Breast epithelium (tissue), 4 donors: ENCODE data around the gene SNAP47. TPM values are rescaled to one million over a fixed set of nuclear protein-coding genes. Genes with fewer than 3 reads are reported as not detected.

Experiments
- DNase-seq, 2 donors: peaks; one replicate each; pipeline ENCODE4 v3.0.0-alpha.2; 2019; ENCODE audit warnings: low spot score in 2 of 2
- H3K27ac ChIP-seq, 2 donors: fragments of 200-600 bp; sonication (generic) in 1 of 2; one replicate each; pipeline ENCODE4 v1.5.1; 2016 to 2019; ENCODE audit warnings: mild to moderate bottlenecking in 1 of 2
- H3K27me3 ChIP-seq, 2 donors: fragments of 200-600 bp; sonication (generic) in 1 of 2; one replicate each; pipeline versions ENCODE4 v1.5.1 to v1.6.0; 2017 to 2019; ENCODE audit warnings: control low read depth in 1 of 2, mild to moderate bottlenecking in 1 of 2
- H3K36me3 ChIP-seq: fragments of 200-600 bp; one replicate; pipeline ENCODE4 v1.5.1; 2019
- H3K4me1 ChIP-seq, 2 donors: fragments of 200-600 bp; sonication (generic); one replicate each; pipeline ENCODE4 v1.5.1; 2016 to 2019; ENCODE audit warnings: control low read depth in 1 of 2
- H3K4me3 ChIP-seq, 3 donors: fragments of 200-600 bp; sonication (generic); 1 replicate in 2 of 3; 2 replicates in 1 of 3; pipeline ENCODE4 v1.5.1; 2016 to 2019; ENCODE audit warnings: mild to moderate bottlenecking in 3 of 3, moderate library complexity in 2 of 3
- H3K9me3 ChIP-seq, 2 donors: fragments of 200-600 bp; sonication (generic) in 1 of 2; one replicate each; pipeline ENCODE4 v1.5.1; 2016 to 2019; ENCODE audit warnings: control low read depth in 1 of 2
- CTCF ChIP-seq, 3 donors: fragments of 450-650 bp; IDR thresholded peaks; one replicate each; pipeline ENCODE4 v1.5.1; 2016 to 2017; ENCODE audit warnings: antibody characterized with exemption in 3 of 3, mild to moderate bottlenecking in 3 of 3, moderate library complexity in 3 of 3
- POLR2A ChIP-seq: fragments of 450-650 bp; IDR thresholded peaks from one replicate; pipeline ENCODE4 v1.6.1; 2016; ENCODE audit warnings: antibody characterized with exemption, mild to moderate bottlenecking, moderate library complexity
- POLR2AphosphoS5 ChIP-seq, 3 donors: sonication (generic); formaldehyde crosslinking; IDR thresholded peaks; one replicate each; pipeline ENCODE4 v1.6.1; 2017; ENCODE audit warnings: antibody characterized with exemption in 3 of 3
- intact Hi-C: fragments of 100-400 bp; cut with DNase I; formaldehyde crosslinking; loops from one replicate; pipeline ENCODE4 v1.15.1; 2023; ENCODE audit warnings: low total_unique reads
- total RNA-seq, 3 donors: library from RNA; depleted of rRNA; stranded (reverse); fragments of >200 nt; gene quantifications; one replicate each; pipeline ENCODE4 v1.1.0, GENCODE V29; 2016

The SNAP47 gene
- total RNA-seq, 3 donors from 2014 or later = 28.3 to 60.3 (median 52.1) TPM

- no peaks in the 10 kb centered on the region for H3K36me3 ChIP-seq
Observed at GRCh38 chr1:227767401-227768124, 32.3 kb downstream of the SNAP47 start.

GRCh38 chr1:227768125-227768439 lies 32.8 kb downstream of the SNAP47 start:
- Histone ChIP-seq H3K4me3 (no peak overlapping the region), H3K9me3 (no peaks in the 10 kb centered on the region), H3K27ac (no peak overlapping the region), H3K27me3 (no peaks in the 10 kb centered on the region), H3K36me3 (no peaks in the 10 kb centered on the region), H3K4me1 (no peaks in the 10 kb centered on the region)
- intact Hi-C loops = loop anchor here (10.0 kb wide), 1 partner anchor 177 kb away; the partner anchor contains the start of gene WNT9A
- no peak for TF ChIP-seq POLR2A
- TF ChIP-seq CTCF (IDR thresholded peaks at IDR 0.05) = no peak
- no peak for TF ChIP-seq POLR2AphosphoS5 (IDR thresholded peaks at IDR 0.05)
- DNase-seq = no peak

More at GRCh38 chr1:227767401-227768124, 32.3 kb downstream of the SNAP47 start:
- Histone ChIP-seq H3K4me1 (no peaks in the 10 kb centered on the region), H3K27ac (no peak overlapping the region), H3K4me3 (no peak overlapping the region), H3K9me3 (no peaks in the 10 kb centered on the region), H3K27me3 (no peaks in the 10 kb centered on the region)
- intact Hi-C loops = loop anchor here (10.0 kb wide), 1 partner anchor 177 kb away; the partner anchor contains the start of gene WNT9A
- no peak for DNase-seq
- TF ChIP-seq POLR2A (no peak), CTCF (IDR thresholded peaks at IDR 0.05) (no peak), POLR2AphosphoS5 (IDR thresholded peaks at IDR 0.05) (no peak)

GRCh38 chr1:227768640-227769039 lies 33.4 kb downstream of the SNAP47 start:
- DNase-seq = no peak

GRCh38 chr1:227769047-227769935 lies 34.1 kb downstream of the SNAP47 start:
- no peak for DNase-seq

More at GRCh38 chr1:227768640-227769039, 33.4 kb downstream of the SNAP47 start:
- Histone ChIP-seq H3K27ac (no peak overlapping the region), H3K9me3 (no peaks in the 10 kb centered on the region), H3K27me3 (no peaks in the 10 kb centered on the region), H3K4me3 (no peak overlapping the region), H3K4me1 (no peaks in the 10 kb centered on the region), H3K36me3 (no peaks in the 10 kb centered on the region)
- intact Hi-C loops = loop anchor here (10.0 kb wide), 1 partner anchor 176 kb away; the partner anchor contains the start of gene WNT9A
- TF ChIP-seq POLR2A (no peak), POLR2AphosphoS5 (IDR thresholded peaks at IDR 0.05) (no peak), CTCF (IDR thresholded peaks at IDR 0.05) (no peak)

More at GRCh38 chr1:227769047-227769935, 34.1 kb downstream of the SNAP47 start:
- H3K4me1 ChIP-seq = no peaks in the 10 kb centered on the region
- no peak overlapping the region for H3K27ac ChIP-seq
- H3K36me3 ChIP-seq = no peaks in the 10 kb centered on the region
- TF ChIP-seq POLR2AphosphoS5 (IDR thresholded peaks at IDR 0.05) (no peak), POLR2A (no peak), CTCF (IDR thresholded peaks at IDR 0.05) (no peak)
- no peaks in the 10 kb centered on the region for H3K9me3 ChIP-seq
- intact Hi-C loops = loop anchor here (10.0 kb wide), 1 partner anchor 176 kb away; the partner anchor contains the start of gene WNT9A
- H3K27me3 ChIP-seq = no peaks in the 10 kb centered on the region
- no peak overlapping the region for H3K4me3 ChIP-seq
